ENCODE measurements around the gene MTSS2.

The MTSS2 gene

GRCh38 chr16:70652322-70652721 is 33.5 kb downstream of the MTSS2 start:
- Histone ChIP-seq H3K4me2 (ENCODE audit: low read depth, low read length, poor library complexity, severe bottlenecking) (no peak overlapping the region), H3K9me3 (ENCODE audit: insufficient read depth, low read length) (no peaks in the 10 kb centered on the region), H3K27me3 (ENCODE audit: low read length) (no peaks in the 10 kb centered on the region), H4K20me1 (ENCODE audit: low read depth, low read length) (no peaks in the 10 kb centered on the region), H3K79me2 (ENCODE audit: insufficient read depth, low read length) (no peaks in the 10 kb centered on the region), H3K9me2 (replicated peaks; ENCODE audit: insufficient read depth, low read length) (no peaks in the 10 kb centered on the region), H3K36me3 (ENCODE audit: low read length) (no peaks in the 10 kb centered on the region), H3K27ac (ENCODE audit: low read depth, low read length) (no peak overlapping the region), H3K4me3 (ENCODE audit: insufficient read depth, low read length, poor library complexity, severe bottlenecking) (no peak overlapping the region), H2AFZ (ENCODE audit: low read depth, low read length, severe bottlenecking) (no peak overlapping the region), H3F3A (ENCODE audit: insufficient read depth) (no peaks in the 10 kb centered on the region), H3K9ac (ENCODE audit: low read length) (no peak overlapping the region)
- no peak for TF ChIP-seq EZH2phosphoT487 (conservative IDR thresholded peaks at IDR 0.05; ENCODE audit: low read length)
- TF ChIP-seq, protein P1, sequence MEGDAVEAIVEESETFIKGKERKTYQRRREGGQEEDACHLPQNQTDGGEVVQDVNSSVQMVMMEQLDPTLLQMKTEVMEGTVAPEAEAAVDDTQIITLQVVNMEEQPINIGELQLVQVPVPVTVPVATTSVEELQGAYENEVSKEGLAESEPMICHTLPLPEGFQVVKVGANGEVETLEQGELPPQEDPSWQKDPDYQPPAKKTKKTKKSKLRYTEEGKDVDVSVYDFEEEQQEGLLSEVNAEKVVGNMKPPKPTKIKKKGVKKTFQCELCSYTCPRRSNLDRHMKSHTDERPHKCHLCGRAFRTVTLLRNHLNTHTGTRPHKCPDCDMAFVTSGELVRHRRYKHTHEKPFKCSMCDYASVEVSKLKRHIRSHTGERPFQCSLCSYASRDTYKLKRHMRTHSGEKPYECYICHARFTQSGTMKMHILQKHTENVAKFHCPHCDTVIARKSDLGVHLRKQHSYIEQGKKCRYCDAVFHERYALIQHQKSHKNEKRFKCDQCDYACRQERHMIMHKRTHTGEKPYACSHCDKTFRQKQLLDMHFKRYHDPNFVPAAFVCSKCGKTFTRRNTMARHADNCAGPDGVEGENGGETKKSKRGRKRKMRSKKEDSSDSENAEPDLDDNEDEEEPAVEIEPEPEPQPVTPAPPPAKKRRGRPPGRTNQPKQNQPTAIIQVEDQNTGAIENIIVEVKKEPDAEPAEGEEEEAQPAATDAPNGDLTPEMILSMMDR (IDR thresholded peaks at IDR 0.05; ENCODE audit: insufficient read depth, low read length, poor library complexity, severe bottlenecking), result no peak

GRCh38 chr16:70651524-70651923 is 34.3 kb downstream of the MTSS2 start:
- Histone ChIP-seq H3K4me3 (ENCODE audit: insufficient read depth, low read length, poor library complexity, severe bottlenecking) (no peak overlapping the region), H3K27me3 (ENCODE audit: low read length) (no peaks in the 10 kb centered on the region), H3K79me2 (ENCODE audit: insufficient read depth, low read length) (no peaks in the 10 kb centered on the region), H2AFZ (ENCODE audit: low read depth, low read length, severe bottlenecking) (no peak overlapping the region), H3K9me3 (ENCODE audit: insufficient read depth, low read length) (no peaks in the 10 kb centered on the region), H3F3A (ENCODE audit: insufficient read depth) (no peaks in the 10 kb centered on the region), H4K20me1 (ENCODE audit: low read depth, low read length) (no peaks in the 10 kb centered on the region), H3K27ac (ENCODE audit: low read depth, low read length) (no peak overlapping the region), H3K9me2 (replicated peaks; ENCODE audit: insufficient read depth, low read length) (no peaks in the 10 kb centered on the region), H3K4me2 (ENCODE audit: low read depth, low read length, poor library complexity, severe bottlenecking) (no peak overlapping the region), H3K36me3 (ENCODE audit: low read length) (no peaks in the 10 kb centered on the region), H3K9ac (ENCODE audit: low read length) (no peak overlapping the region)
- TF ChIP-seq, protein P1 (IDR thresholded peaks at IDR 0.05; ENCODE audit: insufficient read depth, low read length, poor library complexity, severe bottlenecking), result no peak
- no peak for TF ChIP-seq EZH2phosphoT487 (conservative IDR thresholded peaks at IDR 0.05; ENCODE audit: low read length)

- H3K9me2 ChIP-seq (replicated peaks; ENCODE audit: insufficient read depth, low read length), result no peaks in the 10 kb centered on the region
- no peaks in the 10 kb centered on the region for H3K36me3 ChIP-seq (ENCODE audit: low read length)
- H3K9me3 ChIP-seq (ENCODE audit: insufficient read depth, low read length), result no peaks in the 10 kb centered on the region
- H3K9ac ChIP-seq (ENCODE audit: low read length), result no peak overlapping the region
- H3F3A ChIP-seq (ENCODE audit: insufficient read depth), result no peaks in the 10 kb centered on the region
- no peaks in the 10 kb centered on the region for H3K27me3 ChIP-seq (ENCODE audit: low read length)
- H4K20me1 ChIP-seq (ENCODE audit: low read depth, low read length), result no peaks in the 10 kb centered on the region
- H3K4me2 ChIP-seq (ENCODE audit: low read depth, low read length, poor library complexity, severe bottlenecking), result no peak overlapping the region
- no peak overlapping the region for H3K4me3 ChIP-seq (ENCODE audit: insufficient read depth, low read length, poor library complexity, severe bottlenecking)
- H3K79me2 ChIP-seq (ENCODE audit: insufficient read depth, low read length), result no peaks in the 10 kb centered on the region
- H3K27ac ChIP-seq (ENCODE audit: low read depth, low read length), result no peak overlapping the region
- H2AFZ ChIP-seq (ENCODE audit: low read depth, low read length, severe bottlenecking), result no peak overlapping the region
- TF ChIP-seq, protein P1 (IDR thresholded peaks at IDR 0.05; ENCODE audit: insufficient read depth, low read length, poor library complexity, severe bottlenecking), result no peak
- TF ChIP-seq EZH2phosphoT487 (conservative IDR thresholded peaks at IDR 0.05; ENCODE audit: low read length), result no peak
Observed at GRCh38 chr16:70650216-70650615, 35.6 kb downstream of the MTSS2 start.
